GM19372 (cell line): ENCODE results near the gene ETV4.

Experiments
- ATAC-seq: cut with Tn5 transposase; IDR thresholded peaks from one replicate; pipeline ENCODE4 v1.9.1; 2021; ENCODE audit warnings: mild to moderate bottlenecking, low read depth, moderate library complexity; ENCODE audit not compliant: unreplicated experiment

ETV4 gene

GRCh38 chr17:43573579-43574321 lies 27.6 kb upstream of the ETV4 start:
- no peak for ATAC-seq

DNA sequence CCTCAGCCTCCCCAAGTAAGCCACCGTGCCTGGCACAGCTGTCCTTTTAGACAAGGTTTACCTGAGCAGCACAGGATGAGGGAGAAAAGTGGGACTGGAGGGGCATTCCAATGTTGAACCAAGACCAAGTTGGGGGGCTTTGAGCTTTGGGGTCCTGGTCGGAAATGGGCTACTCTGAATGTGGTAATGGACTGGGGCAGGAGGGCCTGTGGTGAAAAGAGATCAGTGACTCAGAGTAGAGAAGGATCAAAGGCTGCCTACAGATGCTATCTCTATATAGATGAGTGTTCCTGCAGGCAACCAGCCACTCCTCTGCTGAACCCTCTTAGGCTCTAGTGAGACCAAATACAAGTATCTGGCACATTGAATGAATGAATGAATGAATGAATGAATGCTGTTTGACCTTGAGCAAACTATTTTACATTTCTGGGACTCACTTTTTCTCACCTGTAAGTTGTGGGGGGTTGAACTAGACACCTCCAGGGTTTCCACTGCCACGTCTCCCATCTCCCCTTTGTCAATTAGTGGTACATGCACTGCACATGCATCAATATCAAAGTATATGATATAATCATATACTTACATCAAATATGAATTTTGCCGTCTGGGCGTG lies 26.3 kb upstream of the ETV4 start:
- ATAC-seq = no peak

GRCh38 chr17:43570518-43570928 lies 24.4 kb upstream of the ETV4 start:
- ATAC-seq = no peak

DNA sequence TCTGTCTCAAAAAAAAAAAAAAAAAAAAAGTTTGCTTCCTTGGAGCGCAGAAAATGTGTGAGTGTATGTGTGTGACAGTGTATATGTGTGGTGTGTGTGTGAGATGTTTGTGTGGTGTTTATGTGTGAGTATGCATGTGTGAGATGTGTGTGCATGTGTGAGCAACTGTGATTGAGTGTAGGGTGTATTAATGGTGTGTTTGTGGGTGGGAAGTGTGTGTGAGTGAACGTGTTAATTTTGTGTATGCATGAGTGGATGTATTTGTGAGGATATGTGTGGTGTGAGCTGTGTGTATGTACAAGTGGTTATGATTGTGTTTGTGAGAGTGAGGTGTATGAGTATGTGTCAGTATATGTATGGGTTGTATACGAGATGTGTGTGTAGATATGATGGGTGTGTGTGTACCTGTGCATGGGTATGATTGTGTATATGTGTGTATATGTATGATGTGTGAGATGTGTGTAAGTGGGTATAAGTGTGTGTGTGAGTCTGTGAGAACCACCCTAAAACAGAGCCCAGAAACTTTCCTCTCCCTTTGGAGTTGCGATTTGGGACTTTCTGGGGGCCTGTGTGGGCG lies 22.5 kb upstream of the ETV4 start:
- ATAC-seq = no peak

DNA sequence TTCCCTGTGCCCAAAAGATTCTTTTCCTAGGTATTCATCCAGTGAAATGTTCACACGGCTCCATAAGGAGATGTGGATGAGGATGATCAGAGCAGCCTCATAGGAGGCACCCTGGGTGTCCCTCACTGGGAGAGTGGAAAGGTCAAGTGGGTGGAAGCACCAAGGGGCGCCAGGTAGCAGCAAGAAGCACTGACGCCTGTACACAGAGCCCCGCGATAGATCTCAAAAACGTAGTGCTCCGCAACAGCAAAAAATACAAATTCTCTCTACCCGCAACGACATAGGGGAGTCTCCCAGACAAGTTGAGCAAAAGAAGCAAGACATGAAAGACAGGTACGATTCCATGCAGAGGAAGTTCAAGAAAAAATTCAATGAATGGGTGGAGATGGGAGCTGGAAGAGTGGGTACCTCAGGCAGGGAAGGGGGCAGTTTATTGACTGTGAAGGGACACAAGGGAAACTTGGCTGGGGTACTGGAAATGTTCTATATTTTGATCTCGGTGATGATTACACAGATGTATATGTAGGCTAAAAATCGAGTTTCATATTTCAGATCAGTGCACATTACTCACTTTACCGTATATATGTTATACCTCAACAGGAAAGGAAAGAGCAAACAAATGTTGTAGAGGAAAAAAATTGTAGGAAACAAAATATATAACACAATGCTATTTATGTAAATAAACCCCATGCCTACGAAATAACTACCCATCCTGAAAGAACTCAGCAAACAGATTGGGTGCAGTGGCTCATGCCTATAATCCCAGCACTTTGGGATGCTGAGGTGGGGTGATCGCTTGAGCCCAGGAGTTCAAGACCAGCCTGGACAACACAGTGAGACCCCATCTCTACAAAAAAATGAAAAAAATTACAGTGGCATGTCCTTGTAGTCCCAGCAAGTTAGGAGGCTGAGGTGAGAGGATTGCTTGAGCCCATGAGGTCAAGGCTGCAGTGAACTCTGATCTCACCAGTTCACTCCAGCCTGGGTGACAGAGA lies 17.8 kb upstream of the ETV4 start:
- ATAC-seq = no peak

DNA sequence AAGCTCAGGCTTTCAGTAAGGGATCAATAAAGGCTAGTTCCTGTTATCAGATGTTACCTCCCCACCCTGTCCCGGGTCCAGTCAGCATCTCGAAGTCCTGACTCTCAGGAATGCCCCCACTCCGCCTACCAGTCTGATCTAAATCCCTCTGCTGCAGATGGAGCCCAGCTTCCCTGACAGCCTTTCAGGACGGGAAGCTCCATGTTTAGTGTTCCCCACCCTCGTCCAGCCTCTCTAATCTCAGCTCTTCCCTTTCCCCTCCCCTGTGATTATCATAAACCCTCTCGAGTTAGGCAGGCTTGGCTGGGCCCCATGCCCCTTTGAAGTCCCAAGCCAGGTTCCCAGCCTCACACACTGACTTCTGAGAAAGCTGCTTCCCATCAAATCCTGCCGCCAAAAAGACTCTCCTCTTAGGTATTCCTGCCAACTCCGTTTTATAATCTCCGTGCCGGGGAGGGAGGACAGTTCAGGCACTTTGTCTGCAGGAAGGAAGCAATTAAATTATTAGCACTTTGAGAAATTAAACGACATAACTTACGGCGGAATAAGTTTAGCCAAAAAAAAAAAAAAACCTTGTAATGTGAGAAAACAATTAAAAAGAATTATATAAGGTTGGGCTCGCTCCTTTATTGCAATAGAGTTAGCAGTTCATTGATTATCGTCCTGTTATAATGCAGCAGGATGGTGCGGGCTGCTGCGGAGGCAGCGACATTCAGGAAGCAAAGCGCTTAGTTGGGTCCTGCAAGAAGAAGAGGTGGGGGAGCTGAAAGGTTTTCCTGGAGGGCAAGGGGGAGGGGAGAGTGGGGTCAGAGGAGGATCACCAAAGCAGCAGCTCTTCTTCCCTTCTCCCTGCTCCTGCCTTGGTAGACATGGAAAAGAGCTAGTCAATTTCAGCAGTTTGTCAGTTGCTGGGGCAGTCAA lies 16.8 kb upstream of the ETV4 start:
- no peak for ATAC-seq

- no peak for ATAC-seq
Measured at GRCh38 chr17:43560461-43561427, 14.6 kb upstream of the ETV4 start.

- ATAC-seq = no peak
Measured at GRCh38 chr17:43559161-43559816, 13.1 kb upstream of the ETV4 start.

- ATAC-seq = no peak
Measured at GRCh38 chr17:43558805-43559160, 12.6 kb upstream of the ETV4 start.

- ATAC-seq = no peak
Measured at GRCh38 chr17:43556292-43556691, 10.2 kb upstream of the ETV4 start.

- no peak for ATAC-seq
Measured at GRCh38 chr17:43554857-43555256, 8.7 kb upstream of the ETV4 start.

- no peak for ATAC-seq
Measured at GRCh38 chr17:43553573-43553972, 7.4 kb upstream of the ETV4 start.

GRCh38 chr17:43552229-43552837 lies 6.2 kb upstream of the ETV4 start:
- no peak for ATAC-seq

GRCh38 chr17:43550754-43551153 lies 4.6 kb upstream of the ETV4 start:
- no peak for ATAC-seq

DNA sequence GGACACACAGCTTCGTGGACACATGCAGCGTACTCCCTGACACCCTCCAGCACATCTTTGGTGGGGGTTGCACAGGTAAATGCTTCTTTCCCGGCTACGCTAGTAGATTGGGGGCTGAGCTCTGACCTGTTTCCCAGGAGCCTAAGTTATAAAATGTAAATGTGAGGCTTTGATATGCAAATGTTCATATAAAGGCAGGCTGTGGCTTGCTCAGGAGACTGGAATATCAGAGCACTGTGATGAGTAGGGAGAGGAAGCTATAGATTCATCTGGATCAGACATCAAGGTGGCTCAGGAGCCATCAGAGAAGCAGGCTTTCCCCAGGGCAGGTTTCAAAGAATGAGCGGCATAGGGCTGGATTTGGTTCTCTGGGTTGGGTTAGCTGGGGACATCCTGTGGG lies 3.4 kb upstream of the ETV4 start:
- no peak for ATAC-seq

DNA sequence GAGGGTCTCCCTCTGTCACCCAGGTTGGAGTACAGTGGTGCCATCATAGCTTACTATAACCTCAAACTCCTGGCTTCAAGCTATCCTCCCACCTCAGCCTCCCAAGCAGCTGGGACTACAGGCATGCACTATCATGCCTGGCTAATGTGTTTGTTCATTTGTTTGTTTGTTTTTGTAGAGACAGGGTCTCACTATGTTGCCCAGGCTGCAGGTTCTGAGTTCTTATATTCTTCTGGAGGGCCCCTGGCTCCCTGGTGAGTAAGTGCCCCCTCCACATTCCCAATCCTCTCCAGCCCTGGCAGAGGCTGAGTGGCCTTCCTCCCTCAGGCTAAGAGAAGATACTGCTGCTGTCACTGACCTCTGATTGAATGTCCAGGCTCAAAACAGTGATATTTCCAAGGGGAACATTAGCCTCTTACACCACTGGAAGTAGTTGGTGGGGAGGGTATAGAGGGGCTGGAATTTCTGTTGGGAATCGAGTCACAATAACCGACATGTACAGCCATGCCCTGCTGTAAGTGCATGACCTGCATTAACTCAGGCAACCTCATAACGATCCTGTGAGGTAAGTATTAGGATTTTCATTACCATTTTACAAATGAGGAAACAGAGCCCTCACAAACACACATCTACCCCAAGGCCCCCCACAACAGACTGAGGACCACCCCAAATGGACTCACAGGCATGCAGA lies 2.7 kb upstream of the ETV4 start:
- ATAC-seq = no peak

GRCh38 chr17:43547659-43548256 lies 1.6 kb upstream of the ETV4 start:
- ATAC-seq = no peak
